Globus pallidus (tissue), 1 donor: ENCODE data around the gene RIMKLA.

Source experiments
- DNase-seq: peaks from one replicate; pipeline ENCODE4 v3.0.0-alpha.2; 2015; ENCODE audit warnings: low spot score

RIMKLA gene

DNA sequence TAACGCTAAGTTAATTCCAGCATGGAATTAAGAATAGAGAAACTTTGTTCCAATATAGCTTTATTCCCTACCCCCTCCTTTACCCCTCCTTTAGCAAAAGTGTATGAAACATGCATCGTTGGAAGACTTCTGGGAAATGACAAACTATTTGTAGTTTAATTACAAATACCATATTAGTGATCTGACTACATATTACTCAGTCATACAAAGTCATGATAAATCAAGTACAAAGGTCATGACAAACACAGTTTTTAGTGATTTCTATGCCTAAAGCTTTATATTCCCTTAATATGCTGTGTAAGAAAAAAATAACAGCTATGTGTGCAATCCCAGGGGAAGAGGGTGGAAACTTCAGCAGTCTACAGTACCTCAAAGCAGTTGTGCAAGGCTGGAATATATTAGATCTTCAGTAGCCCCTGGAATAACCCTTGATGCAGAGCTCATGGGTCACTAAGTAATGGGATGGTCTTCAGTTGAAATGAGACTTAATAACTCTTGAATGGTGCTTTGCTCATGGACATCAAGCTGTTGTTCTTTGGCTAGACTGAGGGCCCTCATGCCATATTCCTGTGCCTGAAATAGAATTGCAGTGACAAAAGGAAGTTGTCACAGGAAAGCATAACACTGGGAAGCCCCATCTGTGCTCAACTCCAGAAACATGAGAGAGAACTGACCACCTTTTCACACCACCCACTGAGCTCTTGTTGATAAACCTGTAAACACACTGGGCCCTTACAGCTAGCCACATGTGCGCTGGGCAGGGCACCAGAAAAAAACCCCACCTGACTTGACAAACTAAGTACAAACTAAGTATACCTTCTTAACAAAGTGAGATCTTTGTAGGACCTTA lies 49.9 kb downstream of the RIMKLA start:
- DNase-seq = no peak

- DNase-seq = no peak
Measured at GRCh38 chr1:42431514-42431913, 50.9 kb downstream of the RIMKLA start.

- no peak for DNase-seq
Measured at GRCh38 chr1:42432714-42433113, 52.1 kb downstream of the RIMKLA start.

DNA sequence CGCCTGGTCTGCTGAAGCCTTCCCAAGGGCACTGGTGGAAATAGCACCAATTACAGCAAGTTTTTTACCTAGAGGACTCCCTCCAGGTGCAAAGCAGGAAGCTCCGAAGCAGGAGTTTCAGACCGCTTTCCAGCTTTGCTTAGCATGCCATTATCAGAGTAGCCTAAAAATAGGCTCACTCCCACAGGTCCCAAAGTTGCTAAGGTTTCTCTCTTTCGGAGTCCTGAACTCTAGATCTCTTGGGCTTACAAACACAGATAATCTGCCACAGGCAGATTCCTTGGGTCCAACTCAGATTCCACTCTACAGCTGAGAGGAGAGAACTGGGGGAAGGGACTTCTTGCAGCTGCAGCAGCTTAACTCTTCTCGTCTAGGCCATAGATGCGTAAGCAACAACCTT lies 52.8 kb downstream of the RIMKLA start:
- DNase-seq = no peak

GRCh38 chr1:42434340-42434739 lies 53.7 kb downstream of the RIMKLA start:
- no peak for DNase-seq

GRCh38 chr1:42439940-42440339 lies 59.3 kb downstream of the RIMKLA start:
- no peak for DNase-seq

GRCh38 chr1:42442662-42443061 lies 62.1 kb downstream of the RIMKLA start:
- no peak for DNase-seq

DNA sequence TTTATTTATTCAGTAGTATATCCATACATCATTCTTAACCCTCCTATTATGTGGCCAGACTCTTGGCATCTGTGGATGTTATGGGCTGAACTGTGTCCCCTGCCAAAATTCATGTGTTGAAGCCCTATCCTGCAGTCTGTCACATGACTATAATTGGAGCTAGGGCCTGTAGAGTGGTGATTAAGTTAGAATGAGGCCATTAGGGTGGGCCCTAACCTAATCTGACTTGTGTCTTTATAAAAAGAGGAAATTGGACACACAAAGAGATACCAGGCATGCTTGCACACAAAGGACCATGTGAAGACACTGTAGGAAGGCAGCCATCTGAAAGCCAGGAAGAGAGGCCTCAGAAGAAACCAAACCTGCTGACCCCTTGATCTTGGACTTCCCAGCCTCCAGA lies 68.7 kb downstream of the RIMKLA start:
- no peak for DNase-seq

- no peak for DNase-seq
Measured at GRCh38 chr1:42450061-42450460, 69.5 kb downstream of the RIMKLA start.

GRCh38 chr1:42453386-42453785 lies 72.8 kb downstream of the RIMKLA start:
- no peak for DNase-seq

- no peak for DNase-seq
Measured at GRCh38 chr1:42454403-42454802, 73.8 kb downstream of the RIMKLA start.

GRCh38 chr1:42456010-42456753 lies 75.6 kb downstream of the RIMKLA start, which contains the start of the genes PPCS and ZMYND12:
Gene PPCS (plus strand): TSS chr1:42456543. CDS start chr1:42456566, 23 bp downstream.
Gene ZMYND12 (minus strand): TSS chr1:42456022. CDS start chr1:42455997, 25 bp downstream.
- DNase-seq = peak; percentile 82

DNA sequence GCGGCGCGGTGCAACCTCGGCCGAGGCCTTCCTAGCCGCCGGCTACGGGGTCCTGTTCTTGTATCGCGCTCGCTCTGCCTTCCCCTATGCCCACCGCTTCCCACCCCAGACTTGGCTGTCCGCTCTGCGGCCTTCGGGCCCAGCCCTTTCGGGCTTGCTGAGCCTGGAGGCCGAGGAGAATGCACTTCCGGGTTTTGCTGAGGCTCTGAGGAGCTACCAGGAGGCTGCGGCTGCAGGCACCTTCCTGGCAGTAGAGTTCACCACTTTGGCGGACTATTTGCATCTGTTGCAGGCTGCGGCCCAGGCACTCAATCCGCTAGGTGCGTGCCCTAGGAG lies 76.1 kb downstream of the RIMKLA start:
- DNase-seq = peak; percentile 58

DNA sequence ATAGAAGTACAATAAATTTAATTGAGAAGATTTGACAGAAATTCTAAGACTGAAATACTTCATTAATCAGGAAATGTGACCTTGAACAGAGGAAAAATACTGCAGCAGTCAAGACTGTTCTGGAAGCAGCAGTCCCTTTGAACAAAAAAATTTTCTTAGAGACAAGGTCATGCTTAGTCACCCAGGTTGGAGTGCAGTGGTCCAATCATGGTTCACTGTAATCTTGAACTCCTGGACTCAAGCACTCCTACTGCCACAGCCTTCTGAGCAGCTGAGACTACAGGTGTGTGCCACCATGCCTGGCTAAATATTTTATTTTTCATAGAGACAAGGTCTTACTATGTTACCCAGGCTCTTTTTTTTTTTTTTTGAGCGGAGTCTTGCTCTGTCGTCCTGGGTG lies 80.6 kb downstream of the RIMKLA start:
- no peak for DNase-seq

- DNase-seq = peak; percentile 92
Measured at GRCh38 chr1:42462828-42463763, 82.5 kb downstream of the RIMKLA start, which contains the start of gene CCDC30. Gene CCDC30 (plus strand): TSS chr1:42463286. CDS start chr1:42480552, 17,266 bp downstream.

DNA sequence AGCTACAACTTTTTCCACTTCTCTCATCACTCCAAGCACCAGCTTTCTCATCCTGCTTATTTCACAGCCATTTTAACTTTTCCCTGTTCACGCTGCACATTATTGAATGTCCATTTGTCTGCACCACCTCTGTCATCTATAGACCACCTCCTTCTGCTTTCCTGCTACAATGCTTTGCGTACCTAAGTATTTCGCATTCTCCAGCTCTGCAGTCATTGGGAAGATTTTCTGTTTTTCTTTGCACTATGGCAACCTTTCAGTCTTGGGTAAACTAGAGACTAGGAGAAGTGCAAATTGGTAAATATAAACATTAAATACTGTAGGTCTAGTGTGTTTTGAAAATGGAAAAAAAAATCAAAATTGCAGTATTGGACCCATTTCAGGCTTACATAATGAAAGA lies 83.3 kb downstream of the RIMKLA start:
- no peak for DNase-seq

- DNase-seq = no peak
Measured at GRCh38 chr1:42466030-42466429, 85.4 kb downstream of the RIMKLA start.

DNA sequence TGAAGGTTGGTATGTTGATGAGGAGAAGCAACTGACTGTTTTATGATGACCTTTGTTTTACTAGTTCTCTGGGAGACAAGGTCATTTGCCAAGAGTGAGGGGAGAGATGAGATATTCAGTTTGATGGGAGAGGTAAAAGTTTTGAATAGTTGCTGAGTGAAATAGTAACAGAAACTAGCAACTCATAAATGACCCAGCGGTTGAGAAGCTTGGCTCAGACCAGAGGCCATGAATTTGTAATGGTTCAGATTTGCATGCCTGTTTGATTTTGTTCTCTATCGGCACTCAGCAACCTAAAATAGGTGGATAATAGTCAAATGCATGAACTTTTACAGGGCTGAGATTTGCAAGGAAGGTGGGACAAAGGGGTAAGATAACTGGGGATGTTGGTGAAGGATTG lies 89.1 kb downstream of the RIMKLA start:
- no peak for DNase-seq
